HepG2 (cell line): ENCODE results near the gene KCNRG. TPM values are rescaled to one million over a fixed set of nuclear protein-coding genes. Genes with fewer than 3 reads are reported as not detected.

Experiments used
- ARNTL ChIP-seq: sonication (generic); formaldehyde crosslinking; IDR thresholded peaks from 2 replicates; pipeline ENCODE4 v1.4.0; 2020; ENCODE audit warnings: mild to moderate bottlenecking, missing genetic modification reagents
- DBP ChIP-seq: sonication (generic); formaldehyde crosslinking; IDR thresholded peaks from 2 replicates; pipeline ENCODE4 v1.4.0; 2020; ENCODE audit warnings: missing genetic modification reagents; ENCODE audit errors: not compliant biosample characterization
- FOXO1 ChIP-seq: sonication (generic); formaldehyde crosslinking; IDR thresholded peaks from 2 replicates; pipeline ENCODE4 v1.4.0; 2020; ENCODE audit warnings: missing genetic modification reagents
- FOXO4 ChIP-seq: sonication (generic); formaldehyde crosslinking; conservative IDR thresholded peaks from 2 replicates; pipeline ENCODE4 v1.8.1; 2023; ENCODE audit warnings: missing genetic modification reagents
- HIVEP1 ChIP-seq: sonication (generic); formaldehyde crosslinking; IDR thresholded peaks from 2 replicates; pipeline ENCODE4 v1.4.0; 2020; ENCODE audit warnings: mild to moderate bottlenecking, missing genetic modification reagents
- HMGXB4 ChIP-seq, 2 experiments: sonication (generic) in 1 of 2; formaldehyde crosslinking in 1 of 2; IDR thresholded peaks; 2 replicates each; pipeline versions ENCODE4 v1.4.0 to v1.6.1; 2018 to 2020; ENCODE audit warnings: missing genetic modification reagents in 2 of 2, borderline replicate concordance in 1 of 2, low read depth in 1 of 2, mild to moderate bottlenecking in 1 of 2, missing biosample characterization in 1 of 2
- KDM4B ChIP-seq: sonication (generic); formaldehyde crosslinking; IDR thresholded peaks from 2 replicates; pipeline ENCODE4 v1.4.0; 2020; ENCODE audit warnings: missing genetic modification reagents
- KLF6 ChIP-seq: IDR thresholded peaks from 2 replicates; pipeline ENCODE4 v1.8.0; 2016; ENCODE audit warnings: missing biosample characterization, missing genetic modification reagents
- MED1 ChIP-seq: sonication (generic); formaldehyde crosslinking; IDR thresholded peaks from 2 replicates; pipeline ENCODE4 v1.4.0; 2020; ENCODE audit warnings: missing genetic modification reagents
- MIER2 ChIP-seq: IDR thresholded peaks from 2 replicates; pipeline ENCODE4 v1.6.1; 2016; ENCODE audit warnings: missing biosample characterization, missing genetic modification reagents
- RARG ChIP-seq: sonication (generic); formaldehyde crosslinking; IDR thresholded peaks from 2 replicates; pipeline ENCODE4 v1.4.0; 2020; ENCODE audit warnings: low read depth, mild to moderate bottlenecking, missing genetic modification reagents
- SIX1 ChIP-seq: sonication (generic); formaldehyde crosslinking; IDR thresholded peaks from 2 replicates; pipeline ENCODE4 v1.4.0; 2020; ENCODE audit warnings: missing genetic modification reagents, borderline replicate concordance
- ZBTB33 ChIP-seq: sonication (generic); formaldehyde crosslinking; IDR thresholded peaks from 2 replicates; pipeline ENCODE4 v1.4.0; 2020; ENCODE audit warnings: missing genetic modification reagents
- ZNF556 ChIP-seq: sonication (generic); formaldehyde crosslinking; IDR thresholded peaks from 2 replicates; pipeline ENCODE4 v1.4.0; 2020; ENCODE audit warnings: mild to moderate bottlenecking, missing genetic modification reagents, borderline replicate concordance
- ZNF609 ChIP-seq: sonication (generic); formaldehyde crosslinking; IDR thresholded peaks from 2 replicates; pipeline ENCODE4 v1.4.0; 2020; ENCODE audit warnings: mild to moderate bottlenecking, missing genetic modification reagents, borderline replicate concordance
- ZNF629 ChIP-seq: sonication (generic); formaldehyde crosslinking; conservative IDR thresholded peaks from 2 replicates; pipeline ENCODE4 v1.5.0; 2020; ENCODE audit warnings: missing genetic modification reagents
- ZNF720 ChIP-seq: sonication (generic); formaldehyde crosslinking; IDR thresholded peaks from 2 replicates; pipeline ENCODE4 v1.4.0; 2020; ENCODE audit warnings: missing genetic modification reagents
- polyA plus RNA-seq, 8 experiments: library from polyadenylated mRNA; depleted of rRNA in 3 of 8; stranded (reverse) in 7 of 8; unstranded in 1 of 8; fragments of >200 nt; fragmentation: Illumina TruSeq in 4 of 8; extraction: Trizol in 4 of 8; gene quantifications; 2 replicates each; pipeline versions ENCODE4 v1.2.1 to v1.2.3, GENCODE V29; 2011 to 2016; ENCODE audit warnings: low read depth in 4 of 8, missing spikeins in 1 of 8, mixed read lengths in 1 of 8; ENCODE audit not compliant: insufficient read depth in 1 of 8
- total RNA-seq, 5 experiments: library from RNA; depleted of rRNA; stranded (reverse); fragments of >200 nt; fragmentation: Illumina TruSeq; extraction: Trizol; gene quantifications; 2 replicates each; pipeline ENCODE4 v1.2.3, GENCODE V29; 2016; ENCODE audit warnings: low read depth in 1 of 5

The KCNRG gene
- total and polyA plus RNA-seq, 2 of the 13 experiments (the other 11 are each of a cell fraction or from before 2014, with no cell fraction given): 1.0 to 1.5 TPM

GRCh38 chr13:49996951-49997895 lies 18.0 kb upstream of the KCNRG start, which contains the start of gene TRIM13 (continued):
- TF ChIP-seq HMGXB4 (CRISPR knock-in tag; IDR thresholded peaks at IDR 0.05; ENCODE audit: borderline replicate concordance in 1 of 2, low read depth in 1 of 2): peak; percentile 96 to 97
- 0 out of 2 replicates have a peak, but pooled peaks have one; percentile 39 for TF ChIP-seq ZNF556
- TF ChIP-seq MED1 (CRISPR knock-in tag): peak; percentile 50
- TF ChIP-seq HIVEP1 (CRISPR knock-in tag): peak; percentile 70; the same call in 1 of the 2 replicates
- peak; percentile 47; the same call in 1 of the 2 replicates for TF ChIP-seq KLF6
- no peak for TF ChIP-seq MIER2 (CRISPR knock-in tag)
- TF ChIP-seq ZBTB33 (CRISPR knock-in tag): no peak
- 0 out of 2 replicates have a peak, but pooled peaks have one; percentile 30 for TF ChIP-seq ARNTL (CRISPR knock-in tag)
- peak; percentile 66; the same call in 1 of the 2 replicates for TF ChIP-seq KDM4B
- TF ChIP-seq RARG (CRISPR knock-in tag): no peak
- TF ChIP-seq FOXO4 (CRISPR knock-in tag): no peak
- no peak for TF ChIP-seq FOXO1
- TF ChIP-seq ZNF629 (CRISPR knock-in tag): no peak
- no peak for TF ChIP-seq SIX1
- no peak for TF ChIP-seq ZNF609 (CRISPR knock-in tag)
- no peak for TF ChIP-seq ZNF720
- no peak for TF ChIP-seq DBP (CRISPR knock-in tag)
